Measurements from ENCODE around the gene CHD2.

Gene CHD2

GRCh38 chr15:92963794-92964193 lies 63.7 kb downstream of the CHD2 start:
- DNase-seq, result no peak

DNA sequence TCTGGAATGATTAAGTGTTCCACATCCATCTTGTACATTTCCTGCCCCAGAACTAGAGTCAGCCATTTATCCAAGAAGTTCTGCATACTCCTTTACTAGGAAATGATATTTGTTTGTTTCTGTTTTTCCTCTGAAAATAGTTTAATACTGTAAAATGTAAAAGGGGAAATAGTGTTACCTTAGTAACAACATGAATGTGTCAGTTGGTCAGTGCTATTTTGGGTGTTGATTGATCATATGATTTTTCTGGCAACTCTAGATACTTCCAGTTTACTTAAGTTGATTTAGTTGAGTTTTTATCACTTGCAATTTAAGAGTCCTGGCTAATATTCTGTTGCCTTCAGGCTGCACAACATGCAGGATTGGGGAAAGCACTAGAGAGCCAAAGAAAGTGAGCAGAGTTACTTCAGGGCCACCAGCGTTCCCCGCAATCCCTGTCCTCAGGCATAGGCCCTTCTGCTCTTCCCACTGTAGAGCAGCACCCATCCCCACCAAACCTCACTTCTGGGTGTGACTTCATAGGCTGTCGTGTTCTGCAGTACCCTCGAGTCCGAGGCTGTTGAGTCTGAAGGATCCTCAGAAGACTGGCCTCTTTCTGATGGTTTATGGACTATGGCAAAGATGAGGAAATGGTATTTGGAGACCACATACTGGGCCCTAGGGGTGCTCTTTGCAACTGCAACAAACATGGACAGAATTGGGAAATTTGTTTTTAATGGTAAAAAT lies 69.0 kb downstream of the CHD2 start:
- DNase-seq, result no peak

DNA sequence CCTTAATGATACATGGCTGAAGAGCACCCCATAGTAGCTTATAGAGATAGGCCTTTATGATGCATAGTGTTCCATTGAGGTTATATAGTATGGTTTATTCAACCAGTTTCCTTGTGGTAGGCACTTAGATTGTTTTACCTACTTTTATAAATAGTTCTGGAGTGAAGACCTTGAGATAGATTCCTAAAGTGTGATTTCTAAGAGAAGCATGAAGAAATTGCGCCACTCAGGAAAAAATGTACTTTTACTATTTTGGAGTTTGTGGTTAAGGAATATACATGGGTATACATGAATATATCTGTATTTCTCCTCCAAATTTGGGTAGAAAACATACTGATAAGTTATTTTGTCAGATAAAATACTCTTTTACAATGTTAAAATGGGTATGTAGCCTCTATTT lies 70.5 kb downstream of the CHD2 start:
- DNase-seq, result no peak

GRCh38 chr15:92971081-92971480 lies 71.0 kb downstream of the CHD2 start:
- DNase-seq, result no peak

- DNase-seq, result no peak
Observed at GRCh38 chr15:92971713-92972112, 71.6 kb downstream of the CHD2 start.

DNA sequence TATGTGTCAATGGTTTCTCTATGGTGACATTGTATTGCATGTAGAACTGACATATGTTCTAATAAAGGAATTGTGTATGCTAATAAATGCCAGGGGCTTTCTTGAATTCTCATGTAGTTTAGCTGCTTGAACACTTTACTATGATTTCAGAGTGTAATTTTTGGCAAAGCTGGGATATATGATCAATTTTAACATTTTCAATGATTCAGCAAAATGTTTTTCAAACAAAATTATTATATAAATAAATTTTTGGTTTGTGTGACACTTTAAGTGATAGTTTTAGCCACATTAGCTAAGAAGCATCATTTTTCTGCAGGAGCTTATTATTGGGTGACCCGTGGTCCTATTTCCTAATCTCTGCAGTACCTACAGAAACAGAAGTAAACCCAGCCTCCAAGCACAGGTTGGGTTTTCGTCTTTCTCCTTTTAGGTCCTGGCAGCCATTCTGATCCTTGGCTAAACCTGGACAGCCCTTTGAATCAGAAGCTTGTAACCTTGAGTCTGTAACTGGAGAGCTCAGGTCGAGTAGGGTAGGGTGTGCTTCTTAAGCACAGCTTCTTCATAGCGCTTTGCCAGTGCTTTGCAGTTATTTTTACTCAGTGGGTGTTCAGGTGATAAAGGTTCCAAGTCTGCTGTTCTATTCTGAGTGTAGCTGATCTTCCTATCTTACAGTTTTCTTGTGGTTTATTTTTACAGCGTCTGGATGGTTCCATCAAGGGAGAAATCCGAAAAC lies 74.2 kb downstream of the CHD2 start:
- no peak for DNase-seq

- DNase-seq, result no peak
Observed at GRCh38 chr15:92979011-92979701, 79.0 kb downstream of the CHD2 start.

DNA sequence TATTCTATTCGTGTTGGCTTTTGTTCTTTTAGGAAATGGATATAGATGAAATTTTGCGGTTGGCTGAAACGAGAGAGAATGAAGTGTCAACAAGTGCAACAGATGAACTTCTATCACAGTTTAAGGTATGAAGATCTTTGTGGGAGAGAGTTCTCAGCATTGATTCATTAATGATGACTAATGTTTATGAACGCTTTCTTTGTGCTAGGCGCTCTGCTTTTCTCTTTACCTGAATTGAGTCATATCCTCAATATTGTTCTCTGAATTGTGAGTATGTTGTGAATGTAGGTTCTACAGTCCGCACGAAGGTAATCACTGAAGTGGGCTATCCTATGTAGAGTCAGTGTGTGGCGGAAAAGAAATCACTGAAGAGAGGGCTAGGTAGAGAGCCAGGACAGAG lies 81.2 kb downstream of the CHD2 start:
- DNase-seq, result no peak

DNA sequence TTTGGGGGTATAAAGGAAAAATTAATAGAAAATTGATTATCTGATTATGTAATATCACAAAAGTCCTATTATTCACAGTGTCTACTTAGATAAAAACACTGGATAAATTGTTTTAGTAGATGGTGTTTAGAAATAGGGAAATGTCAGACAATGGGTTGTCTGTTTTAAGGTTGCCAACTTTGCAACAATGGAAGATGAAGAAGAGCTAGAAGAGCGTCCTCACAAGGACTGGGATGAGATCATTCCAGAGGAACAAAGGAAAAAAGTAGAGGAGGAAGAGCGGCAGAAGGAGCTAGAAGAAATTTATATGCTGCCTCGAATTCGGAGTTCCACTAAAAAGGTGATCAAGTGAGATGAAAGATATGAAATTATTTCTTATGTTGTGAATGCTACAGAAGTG lies 84.0 kb downstream of the CHD2 start:
- no peak for DNase-seq

GRCh38 chr15:92989470-92989869 lies 89.3 kb downstream of the CHD2 start:
- DNase-seq, result no peak

DNA sequence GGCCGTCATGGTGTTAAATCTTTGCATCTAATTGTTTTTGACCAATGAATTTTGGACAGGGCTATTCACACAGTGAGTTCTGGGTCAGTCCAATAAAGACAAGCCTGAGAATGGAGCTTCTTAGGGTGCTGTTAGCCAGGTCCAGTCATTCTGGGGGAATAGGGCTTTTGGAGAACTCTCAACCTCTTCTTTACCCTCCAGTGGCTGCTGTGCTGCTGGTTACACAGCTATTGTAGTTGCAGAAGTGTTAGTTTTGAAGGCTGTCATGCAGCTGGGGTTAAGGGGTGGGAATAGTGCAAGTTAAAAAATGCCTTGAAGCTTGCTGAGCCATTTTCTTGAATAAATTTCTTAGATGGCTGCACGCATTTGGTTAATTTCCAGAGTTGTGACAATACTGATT lies 89.9 kb downstream of the CHD2 start:
- DNase-seq, result no peak

- DNase-seq, result no peak
Observed at GRCh38 chr15:92992720-92993119, 92.6 kb downstream of the CHD2 start.

DNA sequence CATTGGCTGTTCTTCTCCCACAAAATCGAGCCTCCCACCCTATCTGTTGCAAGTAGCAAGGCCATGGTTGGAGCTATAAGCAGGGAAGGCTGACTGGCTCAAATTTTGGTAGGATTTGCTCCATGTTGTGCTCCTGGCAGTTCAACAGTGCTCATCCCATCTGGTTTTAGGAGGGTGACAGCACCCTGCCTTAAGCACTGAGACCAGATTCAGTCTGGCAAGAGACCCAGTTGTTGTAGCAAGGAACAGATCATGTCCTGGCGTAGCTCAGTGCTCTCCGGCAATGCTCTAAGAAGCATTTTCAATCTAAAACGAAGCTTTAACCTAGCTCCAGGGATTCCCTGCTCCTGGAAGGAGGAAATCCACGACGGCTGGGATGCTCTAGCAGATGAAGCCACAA lies 97.7 kb downstream of the CHD2 start:
- no peak for DNase-seq

DNA sequence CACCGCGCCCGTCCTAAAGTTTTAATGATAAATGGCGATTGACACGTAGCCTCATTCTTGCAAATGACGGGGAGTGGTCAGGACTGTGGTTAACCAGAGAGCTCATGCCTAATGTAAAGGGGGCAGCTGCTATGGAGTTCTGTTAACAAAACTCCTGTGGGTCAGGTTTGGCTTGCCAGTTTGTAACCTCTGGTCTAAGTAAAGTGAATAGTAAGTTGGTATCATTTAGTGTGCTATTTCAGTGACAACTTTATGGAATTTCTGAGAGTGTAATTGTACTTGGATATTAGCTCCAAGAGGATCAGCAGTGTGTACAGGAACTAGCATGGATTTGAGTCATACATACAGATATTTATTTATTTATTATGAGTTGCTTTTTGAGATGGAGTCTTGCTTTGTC lies 101.0 kb downstream of the CHD2 start:
- no peak for DNase-seq

DNA sequence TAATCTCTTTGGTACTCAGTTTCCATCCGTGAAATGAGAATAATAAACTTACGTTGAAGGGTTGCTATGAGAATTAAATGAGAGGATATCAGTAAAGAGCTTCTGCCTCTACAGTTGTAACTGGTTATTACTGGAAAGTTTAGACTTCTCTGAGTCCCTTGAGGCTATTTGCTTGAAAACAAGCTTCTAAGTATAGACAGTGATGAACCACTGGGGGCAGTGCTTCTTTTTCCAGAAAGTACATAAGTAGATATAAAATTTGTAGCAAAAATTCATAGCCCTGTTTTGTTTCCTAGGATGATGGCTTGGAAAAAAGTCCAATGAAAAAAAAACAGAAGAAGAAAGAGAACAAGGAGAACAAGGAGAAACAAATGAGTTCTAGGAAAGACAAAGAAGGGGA lies 101.8 kb downstream of the CHD2 start:
- no peak for DNase-seq

GRCh38 chr15:93005133-93005532 lies 105.0 kb downstream of the CHD2 start:
- DNase-seq, result no peak

DNA sequence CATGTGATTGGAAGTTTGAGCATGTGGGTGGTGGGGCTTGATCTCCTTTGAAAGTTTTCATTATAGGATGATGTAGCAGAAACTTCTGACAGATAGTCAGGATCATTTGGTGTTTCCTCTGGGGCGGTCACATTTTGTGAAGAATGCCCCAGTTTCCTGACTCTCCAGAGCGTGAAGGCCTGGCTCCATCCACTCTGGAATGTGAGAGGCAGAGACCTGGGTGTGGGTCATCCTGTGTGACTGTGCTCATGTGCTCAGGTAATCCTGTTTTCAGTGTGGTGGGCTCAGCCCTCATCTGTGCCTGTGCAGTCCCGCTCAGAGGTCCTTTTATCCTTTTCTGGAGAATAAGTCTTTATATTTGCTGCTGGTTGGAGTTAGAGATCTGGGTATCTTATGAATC lies 107.9 kb downstream of the CHD2 start:
- no peak for DNase-seq

DNA sequence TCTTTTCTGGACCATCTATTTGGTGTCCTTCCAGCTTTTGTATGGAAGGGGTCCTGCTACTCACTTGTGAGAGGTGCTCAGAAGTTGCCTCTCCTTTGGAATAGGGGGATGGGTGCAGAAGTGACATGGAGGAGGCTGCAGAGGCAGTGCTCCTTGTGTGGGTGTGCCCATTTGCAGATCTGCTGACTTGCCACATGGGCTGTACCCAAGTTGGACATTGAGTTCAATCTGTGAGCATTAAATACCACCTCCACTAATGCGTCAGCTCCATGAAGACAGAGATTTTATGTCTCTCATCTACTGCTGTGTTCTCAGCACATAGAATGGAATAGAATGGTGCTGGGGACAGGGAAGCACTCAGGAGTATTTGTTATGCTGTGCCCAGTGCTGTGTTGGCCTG lies 112.7 kb downstream of the CHD2 start:
- DNase-seq, result no peak

GRCh38 chr15:93017526-93017925 lies 117.4 kb downstream of the CHD2 start:
- DNase-seq, result no peak

DNA sequence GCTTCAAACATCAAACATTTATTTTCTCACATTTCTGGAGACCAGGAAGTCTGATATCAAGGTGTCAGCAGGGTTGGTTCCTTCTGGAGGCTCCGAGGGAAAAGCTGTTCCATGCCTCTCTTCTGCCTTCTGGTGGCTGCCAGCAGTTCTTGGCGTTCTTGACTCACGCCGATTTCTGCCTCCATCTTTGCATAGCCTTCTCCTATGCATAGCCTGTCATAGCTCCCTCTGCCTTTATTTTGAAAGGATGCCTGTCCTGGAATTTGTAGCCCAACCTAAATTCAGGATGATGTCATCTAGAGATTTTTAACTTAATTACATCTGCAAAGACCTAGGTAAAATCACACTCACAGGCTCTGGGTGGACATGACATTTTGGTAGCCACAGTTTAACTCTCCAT lies 118.5 kb downstream of the CHD2 start:
- DNase-seq, result no peak

GRCh38 chr15:93019090-93019489 lies 119.0 kb downstream of the CHD2 start:
- DNase-seq, result no peak

- no peak for DNase-seq
Observed at GRCh38 chr15:93019971-93020370, 119.8 kb downstream of the CHD2 start.

DNA sequence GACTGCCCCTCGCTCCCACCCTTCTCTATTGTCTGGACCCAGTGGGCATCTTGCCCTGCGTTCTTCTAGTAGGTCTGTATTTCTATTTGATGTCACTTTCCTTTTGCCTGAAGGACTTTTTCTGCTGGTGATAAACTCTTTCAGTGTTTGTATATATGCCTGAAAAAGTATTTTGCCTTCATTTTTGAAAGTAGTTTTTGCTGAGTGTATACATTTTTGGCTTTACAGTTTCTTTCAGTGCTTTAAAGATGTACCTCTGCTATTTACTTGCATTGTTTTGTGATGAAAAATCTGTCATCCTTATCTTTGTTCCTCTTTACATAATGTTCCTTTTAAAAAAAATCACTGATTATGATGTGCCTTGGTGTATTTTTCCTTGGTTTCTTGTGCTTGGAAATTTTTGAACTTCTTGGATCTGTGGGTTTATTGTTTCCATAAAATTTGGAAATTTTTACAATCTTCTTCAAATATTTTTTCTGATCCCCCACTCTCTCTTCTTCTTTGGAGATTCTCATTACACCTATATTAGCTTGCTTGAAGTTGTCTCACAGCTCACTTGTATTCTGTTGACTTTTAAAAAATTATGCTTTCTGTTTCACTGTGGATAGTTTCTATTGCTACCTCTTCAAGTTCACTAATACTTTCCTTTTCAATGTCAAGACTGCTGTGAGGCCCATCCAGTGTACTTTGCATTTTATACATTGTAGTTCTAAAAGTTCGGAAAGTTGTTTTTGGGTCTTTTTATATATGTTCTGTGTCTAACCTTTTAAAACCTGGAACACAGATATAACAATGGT lies 121.0 kb downstream of the CHD2 start:
- no peak for DNase-seq
